Measurements from ENCODE around the gene AXL. TPM values are rescaled to one million over a fixed set of nuclear protein-coding genes. Genes with fewer than 3 reads are reported as not detected.

The AXL gene
- total RNA-seq, 1 donor from 2014 or later: 206 TPM

DNA sequence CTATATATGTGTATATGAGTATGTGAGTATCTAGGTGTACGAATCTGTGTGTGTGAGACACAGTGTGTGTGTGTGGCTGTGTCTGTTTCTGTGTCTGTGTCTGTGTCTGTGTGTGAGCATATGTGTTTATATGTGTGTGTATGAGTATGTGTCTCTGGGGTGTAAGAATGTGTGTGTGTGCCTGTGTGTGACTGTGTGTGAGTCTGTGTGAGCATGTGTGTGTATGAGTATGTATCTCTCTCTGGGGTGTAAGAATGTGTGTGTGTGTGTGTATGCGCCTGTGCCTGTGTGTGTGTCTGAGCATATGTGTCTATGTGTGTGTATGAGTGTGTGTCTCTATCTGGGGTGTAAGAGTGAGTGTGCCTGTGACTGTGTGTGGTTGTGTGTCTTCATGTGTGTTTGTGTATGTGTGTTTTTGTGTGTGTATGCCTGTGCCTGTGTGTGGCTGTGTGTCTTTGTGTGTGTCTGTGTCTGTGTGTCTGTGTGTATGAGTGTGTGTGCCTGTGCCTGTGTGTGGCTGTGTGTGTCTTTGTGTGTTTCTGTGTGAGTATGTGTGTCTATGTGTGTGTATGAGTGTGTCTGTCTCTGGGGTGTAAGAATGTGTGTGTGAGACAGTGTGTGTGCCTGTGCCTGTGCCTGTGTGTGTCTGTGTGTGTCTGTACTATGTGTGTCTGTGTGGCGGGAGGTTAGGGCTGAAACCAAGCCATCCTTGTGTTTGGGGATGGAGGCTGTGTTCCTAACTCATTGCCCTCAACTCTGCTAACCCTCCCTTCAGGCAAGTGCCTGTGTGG lies 11.2 kb downstream of the AXL start:
- DNase-seq (ENCODE audit: low read depth): no peak
- no peak overlapping the region for H3K4me3 ChIP-seq (ENCODE audit: low read depth, low read length)
- TF ChIP-seq, protein P1, sequence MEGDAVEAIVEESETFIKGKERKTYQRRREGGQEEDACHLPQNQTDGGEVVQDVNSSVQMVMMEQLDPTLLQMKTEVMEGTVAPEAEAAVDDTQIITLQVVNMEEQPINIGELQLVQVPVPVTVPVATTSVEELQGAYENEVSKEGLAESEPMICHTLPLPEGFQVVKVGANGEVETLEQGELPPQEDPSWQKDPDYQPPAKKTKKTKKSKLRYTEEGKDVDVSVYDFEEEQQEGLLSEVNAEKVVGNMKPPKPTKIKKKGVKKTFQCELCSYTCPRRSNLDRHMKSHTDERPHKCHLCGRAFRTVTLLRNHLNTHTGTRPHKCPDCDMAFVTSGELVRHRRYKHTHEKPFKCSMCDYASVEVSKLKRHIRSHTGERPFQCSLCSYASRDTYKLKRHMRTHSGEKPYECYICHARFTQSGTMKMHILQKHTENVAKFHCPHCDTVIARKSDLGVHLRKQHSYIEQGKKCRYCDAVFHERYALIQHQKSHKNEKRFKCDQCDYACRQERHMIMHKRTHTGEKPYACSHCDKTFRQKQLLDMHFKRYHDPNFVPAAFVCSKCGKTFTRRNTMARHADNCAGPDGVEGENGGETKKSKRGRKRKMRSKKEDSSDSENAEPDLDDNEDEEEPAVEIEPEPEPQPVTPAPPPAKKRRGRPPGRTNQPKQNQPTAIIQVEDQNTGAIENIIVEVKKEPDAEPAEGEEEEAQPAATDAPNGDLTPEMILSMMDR (conservative IDR thresholded peaks at IDR 0.05; ENCODE audit: low read depth, low read length): no peak

DNA sequence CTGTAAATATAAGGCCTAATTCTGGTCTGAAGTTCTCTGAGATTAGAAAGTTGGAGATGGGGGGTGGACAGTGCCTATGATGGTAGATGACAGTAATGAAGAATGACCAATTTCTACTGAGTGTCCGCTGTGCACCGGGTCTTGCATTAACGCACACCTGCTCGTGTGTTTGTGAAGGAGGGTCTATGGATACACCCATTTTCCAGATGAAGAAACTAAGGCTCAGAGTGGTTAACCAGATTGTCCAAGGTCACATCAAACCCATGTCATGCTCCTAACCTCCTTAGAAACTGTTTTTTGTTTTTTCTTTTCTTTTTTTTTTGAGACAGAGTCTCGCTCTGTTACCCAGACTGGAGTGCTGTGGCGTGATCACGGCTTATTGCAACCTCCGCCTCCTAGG lies 13.7 kb downstream of the AXL start:
- DNase-seq (ENCODE audit: low read depth): no peak
- TF ChIP-seq, protein P1 (conservative IDR thresholded peaks at IDR 0.05; ENCODE audit: low read depth, low read length): no peak
- H3K4me3 ChIP-seq (ENCODE audit: low read depth, low read length): no peak overlapping the region

DNA sequence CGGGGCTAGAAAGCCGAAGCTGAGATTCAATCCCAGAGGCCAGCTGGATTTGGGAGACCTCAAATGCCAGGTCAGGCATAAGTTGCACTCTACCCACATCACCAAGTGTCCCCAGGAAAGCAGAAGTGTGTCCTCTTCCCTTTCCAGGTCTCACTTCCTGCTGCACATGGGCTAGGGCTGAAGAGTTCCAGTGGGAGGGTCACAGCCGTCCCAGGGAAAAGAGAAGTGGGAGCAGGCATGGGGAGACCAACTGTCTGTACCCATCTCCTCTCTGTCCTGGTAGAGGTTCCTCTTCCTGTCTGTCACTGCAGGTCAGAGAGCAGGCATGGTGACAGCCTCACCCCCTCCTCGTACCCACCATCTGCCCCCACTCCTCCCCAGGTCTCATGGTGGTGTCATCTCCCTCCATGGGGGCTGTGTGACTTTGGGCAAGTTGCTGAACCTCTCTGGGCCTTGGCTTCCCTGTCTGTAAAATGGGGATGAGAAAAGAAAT lies 14.8 kb downstream of the AXL start:
- no peak for DNase-seq (ENCODE audit: low read depth)
- TF ChIP-seq, protein P1 (conservative IDR thresholded peaks at IDR 0.05; ENCODE audit: low read depth, low read length): no peak
- no peak overlapping the region for H3K4me3 ChIP-seq (ENCODE audit: low read depth, low read length)

DNA sequence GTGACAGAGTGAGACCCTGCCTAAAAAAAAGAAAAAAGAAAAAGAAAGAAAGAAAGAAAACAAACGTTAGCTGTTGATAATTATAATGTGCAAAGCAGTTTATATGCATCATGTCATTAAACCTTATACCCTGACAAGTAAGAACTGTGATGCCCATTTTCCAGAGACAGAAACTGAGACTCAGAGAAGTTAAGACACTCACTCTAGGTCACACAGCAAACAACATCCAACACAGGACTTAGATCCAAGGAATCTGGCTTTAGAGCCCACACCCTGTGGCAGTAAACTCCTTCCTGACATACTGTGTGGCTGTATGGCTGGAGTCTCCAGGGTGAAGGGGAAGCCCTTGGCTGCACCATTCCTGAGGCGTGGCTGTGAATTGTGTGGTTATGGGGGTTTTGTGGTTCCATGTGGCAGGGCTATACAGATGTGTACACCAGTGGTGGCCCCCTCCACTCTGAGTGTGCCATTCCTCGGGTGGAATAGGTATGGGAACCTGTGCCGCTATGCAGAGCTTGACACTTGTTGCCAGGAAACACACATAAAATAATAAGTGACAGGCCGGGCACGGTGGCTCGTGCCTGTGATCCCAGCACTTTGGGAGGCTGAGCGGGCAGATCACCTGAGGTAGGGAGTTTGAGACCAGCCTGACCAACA lies 15.6 kb downstream of the AXL start:
- TF ChIP-seq, protein P1 (conservative IDR thresholded peaks at IDR 0.05; ENCODE audit: low read depth, low read length): no peak
- DNase-seq (ENCODE audit: low read depth): no peak
- no peak overlapping the region for H3K4me3 ChIP-seq (ENCODE audit: low read depth, low read length)

DNA sequence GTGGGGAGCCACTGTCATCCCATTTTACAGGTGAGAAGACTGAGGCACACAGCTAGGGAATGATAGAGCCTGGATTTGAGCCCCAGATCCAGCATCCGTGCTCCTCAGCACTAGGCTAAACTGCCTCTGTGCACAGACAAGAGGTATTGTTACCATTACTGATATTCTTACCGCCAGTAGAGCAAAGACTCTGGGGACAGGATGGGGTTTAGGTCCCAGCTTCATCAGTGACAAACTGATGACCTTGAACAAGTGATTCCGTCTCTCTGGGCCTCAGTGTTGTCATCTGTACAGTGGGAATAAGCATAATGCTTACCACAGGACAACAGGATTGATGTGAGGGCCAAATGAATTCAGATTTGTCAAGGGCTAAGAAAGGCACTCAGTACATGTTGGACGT lies 16.5 kb downstream of the AXL start:
- no peak overlapping the region for H3K4me3 ChIP-seq (ENCODE audit: low read depth, low read length)
- TF ChIP-seq, protein P1 (conservative IDR thresholded peaks at IDR 0.05; ENCODE audit: low read depth, low read length): no peak
- DNase-seq (ENCODE audit: low read depth): no peak

DNA sequence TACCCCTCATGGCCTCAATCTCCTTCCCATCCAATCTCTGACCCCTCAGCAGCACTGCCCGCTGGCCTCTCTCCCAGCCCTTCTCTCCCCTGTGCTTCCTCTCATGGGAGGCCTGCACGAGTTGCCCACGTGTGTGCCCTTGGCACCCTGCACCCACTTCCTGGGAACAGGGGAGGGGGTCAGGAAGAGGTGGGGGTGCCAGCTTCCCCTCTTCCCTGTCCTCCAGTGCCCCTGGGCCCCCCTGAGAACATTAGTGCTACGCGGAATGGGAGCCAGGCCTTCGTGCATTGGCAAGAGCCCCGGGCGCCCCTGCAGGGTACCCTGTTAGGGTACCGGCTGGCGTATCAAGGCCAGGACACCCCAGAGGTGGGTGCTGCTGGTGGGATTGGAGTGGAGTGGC lies 19.2 kb downstream of the AXL start:
- TF ChIP-seq, protein P1 (conservative IDR thresholded peaks at IDR 0.05; ENCODE audit: low read depth, low read length): no peak
- no peak overlapping the region for H3K4me3 ChIP-seq (ENCODE audit: low read depth, low read length)
- DNase-seq (ENCODE audit: low read depth): no peak

Data from epithelial cell of proximal tubule (primary cell).